ENCODE results near the gene BRD2. TPM values are rescaled to one million over a fixed set of nuclear protein-coding genes. Genes with fewer than 3 reads are reported as not detected.

BRD2 gene
- total and polyA plus RNA-seq, 2 of the 4 experiments (the other 2 are of a cell fraction), result 99.5 to 144 TPM

GRCh38 chr6:33007831-33008400 is 39.5 kb downstream of the BRD2 start:
- no peak overlapping the region for H3K4me3 ChIP-seq (ENCODE audit: insufficient read depth, low read depth, low read length)
- no peak for DNase-seq
- H2BK120ac ChIP-seq (ENCODE audit: low read depth, low read length), result no peak overlapping the region
- no peak overlapping the region for H2AFZ ChIP-seq (replicated peaks; ENCODE audit: low read length, poor library complexity)
- in situ Hi-C loops (cut with MboI; ENCODE audit: low sequenced_read_pairs) (no loop called here), dilution Hi-C loops (cut with HindIII; ENCODE audit: low sequenced_read_pairs, unreplicated experiment) (no loop called here), intact Hi-C loops (cut with micrococcal nuclease) (no loop called here)
- no peak overlapping the region for H3K4ac ChIP-seq (ENCODE audit: low read depth, low read length)
- H3K79me1 ChIP-seq (ENCODE audit: low read depth in 1 of 2, low read length in 2 of 2), result no peaks in the 10 kb centered on the region
- H3K18ac ChIP-seq (ENCODE audit: low read depth, low read length), result no peak overlapping the region
- no peak overlapping the region for H4K8ac ChIP-seq (ENCODE audit: low read depth in 2 of 2, low read length in 2 of 2)
- TF ChIP-seq RAD21 (IDR thresholded peaks at IDR 0.05; ENCODE audit: low read length) (no peak), RCOR1 (IDR thresholded peaks at IDR 0.05; ENCODE audit: insufficient replicate concordance, low read length) (no peak), FOS (IDR thresholded peaks at IDR 0.05; ENCODE audit: low read depth, low read length) (no peak), MXI1 (IDR thresholded peaks at IDR 0.05; ENCODE audit: borderline replicate concordance, low read depth, low read length) (no peak), CHD1 (IDR thresholded peaks at IDR 0.05; ENCODE audit: low read depth, low read length) (no peak), BHLHE40 (IDR thresholded peaks at IDR 0.05; ENCODE audit: low read depth, low read length) (no peak)
- H2AK5ac ChIP-seq (ENCODE audit: low read depth, low read length), result no peak overlapping the region
- ATAC-seq (ENCODE audit: low read depth), result no peak
- no peak overlapping the region for H3K9ac ChIP-seq (ENCODE audit: low read depth, low read length)
- no peak overlapping the region for H3K14ac ChIP-seq (replicated peaks; ENCODE audit: low read depth, low read length)
- H3K27me3 ChIP-seq (ENCODE audit: control insufficient read depth, insufficient read depth, low read length), result peaks cover 51% of the 10 kb centered on the region
- no peaks in the 10 kb centered on the region for H3K9me1 ChIP-seq (ENCODE audit: insufficient read depth, low read length)
- no peak overlapping the region for H3K4me2 ChIP-seq (ENCODE audit: low read depth, low read length)
- H3K27ac ChIP-seq (ENCODE audit: insufficient read depth, low read length), result no peak overlapping the region
- no peak overlapping the region for H2BK5ac ChIP-seq (ENCODE audit: low read depth, low read length, poor library complexity, severe bottlenecking)
- no peaks in the 10 kb centered on the region for H3K36me3 ChIP-seq (ENCODE audit: control insufficient read depth, insufficient read depth, low read length)
- POLR2A ChIA-PET (ENCODE audit: unreplicated experiment), result no interaction called here
- H4K5ac ChIP-seq (ENCODE audit: low read depth, low read length), result no peak overlapping the region
- no peak overlapping the region for H2BK15ac ChIP-seq (ENCODE audit: low read depth, low read length)
- no peak overlapping the region for H3K56ac ChIP-seq (ENCODE audit: extremely low read depth, insufficient read depth, low read length)
- no TSS peak for BruUV-seq (replicated peaks)
- no peaks in the 10 kb centered on the region; the same call in 1 of the 2 replicates for H3K4me1 ChIP-seq (ENCODE audit: control insufficient read depth, insufficient read depth, low read length)
- H4K91ac ChIP-seq (ENCODE audit: insufficient read depth, low read depth, low read length), result no peak overlapping the region
- H2AK9ac ChIP-seq (replicated peaks; ENCODE audit: low read depth, low read length, poor library complexity), result no peak overlapping the region
- no peak overlapping the region for H2BK20ac ChIP-seq (ENCODE audit: low read depth, low read length)
- H3K9me3 ChIP-seq (ENCODE audit: control insufficient read depth, insufficient read depth, low read length), result no peaks in the 10 kb centered on the region
- CTCF ChIA-PET, result no interaction called here
- 85% methylated on average over 12 of the region's 26 CpGs; no CpG with 5 or more reads in 1 of the 2 experiments for WGBS, 2 experiments (ENCODE audit: extremely low coverage in 2 of 2, insufficient read length in 1 of 2)
- H4K20me1 ChIP-seq (ENCODE audit: insufficient read depth, low read length), result no peaks in the 10 kb centered on the region
- no peak overlapping the region for H3K23ac ChIP-seq (ENCODE audit: low read depth, low read length)
